ENCODE measurements around the gene CXCR5.

GRCh38 chr11:118841469-118842242, 42.0 kb upstream of the CXCR5 start:
- no peak for TF ChIP-seq CTCF (IDR thresholded peaks at IDR 0.05)
- no peak for TF ChIP-seq POLR2A (IDR thresholded peaks at IDR 0.05)
